Endothelial cell of umbilical vein (primary cell): ENCODE data around the gene GALNT9. TPM values are rescaled to one million over a fixed set of nuclear protein-coding genes. Genes with fewer than 3 reads are reported as not detected.

Experiments used
- BruUV-seq: library from RNA; stranded (reverse); fragments of 400-500 nt; replicated peaks from 2 replicates; lab custom pipeline; 2021; lab: Mats Ljungman, UMichigan
- CTCF ChIA-PET: fragments of 300-600, 350-600 bp; sonication (Branson Sonifier 250); formaldehyde crosslinking; loops from one replicate; lab custom pipeline; 2021; ENCODE audit warnings: antibody characterized with exemption, inconsistent platforms; lab: Charles Lee
- POLR2A ChIA-PET: fragments of 300-600, 350-600 bp; sonication (Branson Sonifier 250); formaldehyde crosslinking; loops from one replicate; lab custom pipeline; 2021; ENCODE audit warnings: antibody characterized with exemption, inconsistent platforms; lab: Charles Lee
- DNase-seq: peaks from one replicate; pipeline ENCODE4 v3.0.0-alpha.2; 2011; ENCODE audit warnings: low read depth, low spot score
- FAIRE-seq: peaks from 2 replicates; lab custom pipeline; 2011; peaks lifted over from hg19 to GRCh38; lab: Jason Lieb, UNC
- H2AFZ ChIP-seq: 2 replicates; pipeline ENCODE4 v1.6.0; 2012; ENCODE audit warnings: low read depth, low read length, control low read depth, inconsistent platforms
- H3K27ac ChIP-seq: 2 replicates; pipeline ENCODE4 v1.5.1; 2011; ENCODE audit warnings: low read depth, mild to moderate bottlenecking, control low read depth, low read length, moderate library complexity; ENCODE audit not compliant: insufficient read depth
- H3K27me3 ChIP-seq, 2 experiments: 2 replicates each; pipeline versions ENCODE4 v1.6.0 to v1.6.1; 2011; ENCODE audit warnings: low read length in 2 of 2, mixed read lengths in 1 of 2; ENCODE audit not compliant: control insufficient read depth in 2 of 2, insufficient read depth in 2 of 2
- H3K36me3 ChIP-seq, 2 experiments: 2 replicates in 1 of 2; 3 replicates in 1 of 2; pipeline ENCODE4 v1.5.1; 2011; ENCODE audit warnings: low read length in 2 of 2, mild to moderate bottlenecking in 1 of 2, moderate library complexity in 1 of 2; ENCODE audit not compliant: control insufficient read depth in 2 of 2, insufficient read depth in 2 of 2; ENCODE audit errors: extremely low read depth in 1 of 2
- H3K4me1 ChIP-seq: 3 replicates; pipeline ENCODE4 v1.5.1; 2011; ENCODE audit warnings: mild to moderate bottlenecking, low read length; ENCODE audit not compliant: control insufficient read depth, insufficient read depth; ENCODE audit errors: extremely low read depth
- H3K4me2 ChIP-seq: 2 replicates; pipeline ENCODE4 v1.6.1; 2011; ENCODE audit warnings: low read length, control low read depth, mixed read lengths; ENCODE audit not compliant: insufficient read depth
- H3K4me3 ChIP-seq, 3 experiments: fragments of 200-600 bp in 1 of 3; sonication (generic), shearing (Covaris generic) in 1 of 3; replicated peaks in 1 of 3; 2 replicates each; pipeline ENCODE4 v1.5.1; 2011 to 2016; ENCODE audit warnings: control low read depth in 3 of 3, low read length in 3 of 3, mild to moderate bottlenecking in 2 of 3, inconsistent platforms in 1 of 3, low read depth in 1 of 3, moderate library complexity in 1 of 3; ENCODE audit not compliant: insufficient read depth in 1 of 3
- H3K79me2 ChIP-seq: 2 replicates; pipeline ENCODE4 v1.6.0; 2012; ENCODE audit warnings: low read length, inconsistent platforms; ENCODE audit not compliant: control insufficient read depth, insufficient read depth
- H3K9ac ChIP-seq: replicated peaks from 2 replicates; pipeline ENCODE3; 2011; ENCODE audit warnings: low read length, control low read depth; ENCODE audit not compliant: insufficient read depth; ENCODE audit errors: extremely low read depth
- H3K9me1 ChIP-seq: replicated peaks from 3 replicates; pipeline ENCODE4 v1.6.0; 2011; ENCODE audit warnings: mild to moderate bottlenecking, low read length; ENCODE audit not compliant: control insufficient read depth, insufficient read depth; ENCODE audit errors: extremely low read depth
- H3K9me3 ChIP-seq: replicated peaks from 2 replicates; pipeline ENCODE4 v1.5.1; 2012; ENCODE audit warnings: low read length, inconsistent platforms; ENCODE audit not compliant: control insufficient read depth, insufficient read depth
- H4K20me1 ChIP-seq: replicated peaks from 2 replicates; pipeline ENCODE3; 2011; ENCODE audit warnings: mild to moderate bottlenecking, low read length; ENCODE audit not compliant: control insufficient read depth, insufficient read depth; ENCODE audit errors: extremely low read depth
- CTCF ChIP-seq, 2 donors: IDR thresholded peaks; 1 replicate in 1 of 2; 2 replicates in 1 of 2; pipeline ENCODE4 v1.5.1; 2011; ENCODE audit warnings: low read length in 2 of 2, mild to moderate bottlenecking in 2 of 2, moderate library complexity in 2 of 2, control low read depth in 1 of 2, inconsistent platforms in 1 of 2, low read depth in 1 of 2; ENCODE audit not compliant: insufficient read depth in 1 of 2; ENCODE audit errors: extremely low read depth in 1 of 2
- EZH2 ChIP-seq: IDR thresholded peaks from 2 replicates; pipeline ENCODE4 v1.6.1; 2012; ENCODE audit warnings: borderline replicate concordance, low read depth, mild to moderate bottlenecking, moderate library complexity, low read length, inconsistent platforms; ENCODE audit not compliant: severe bottlenecking
- FOS ChIP-seq: IDR thresholded peaks from 2 replicates; pipeline ENCODE4 v1.6.1; 2011; ENCODE audit warnings: mild to moderate bottlenecking, low read length, moderate library complexity, borderline replicate concordance; ENCODE audit not compliant: insufficient read depth
- GATA2 ChIP-seq: IDR thresholded peaks from 2 replicates; pipeline ENCODE4 v1.7.0; 2011; ENCODE audit warnings: low read depth, mild to moderate bottlenecking, moderate library complexity, mixed read lengths, low read length; ENCODE audit not compliant: insufficient read length, insufficient read depth
- JUN ChIP-seq: IDR thresholded peaks from 2 replicates; pipeline ENCODE4 v1.6.1; 2011; ENCODE audit warnings: borderline replicate concordance, low read depth; ENCODE audit not compliant: insufficient read length, insufficient read depth
- MAX ChIP-seq: IDR thresholded peaks from 2 replicates; pipeline ENCODE4 v1.6.1; 2011; ENCODE audit not compliant: insufficient read depth, insufficient read length
- MYC ChIP-seq: IDR thresholded peaks from one replicate; pipeline ENCODE4 v1.6.1; 2011; ENCODE audit warnings: mild to moderate bottlenecking, low read depth, low read length
- POLR2A ChIP-seq: IDR thresholded peaks from 2 replicates; pipeline ENCODE4 v1.6.1; 2012; ENCODE audit warnings: low read depth, mild to moderate bottlenecking, control low read depth, low read length
- POLR2AphosphoS5 ChIP-seq: IDR thresholded peaks from 2 replicates; pipeline ENCODE4 v1.6.1; 2012; ENCODE audit warnings: low read depth, mild to moderate bottlenecking, control low read depth, low read length, moderate library complexity; ENCODE audit not compliant: insufficient read depth
- dilution Hi-C: fragments of 300-500 bp; cut with MboI; formaldehyde crosslinking; loops from one replicate; pipeline ENCODE4 v1.15.0; 2019; ENCODE audit warnings: low sequenced_read_pairs; ENCODE audit not compliant: extremely low pct_ligation_motif_present
- intact Hi-C: fragments of 100-400 bp; cut with micrococcal nuclease; formaldehyde crosslinking; loops from one replicate; pipeline ENCODE4 v1.10.0; 2022
- polyA plus RNA-seq, 4 experiments: library from polyadenylated mRNA; depleted of rRNA in 3 of 4; stranded (reverse) in 3 of 4; unstranded in 1 of 4; fragments of >200 nt; gene quantifications; 2 replicates each; pipeline versions ENCODE4 v1.2.1 to v1.2.3, GENCODE V29; 2011 to 2012; ENCODE audit warnings: missing spikeins in 1 of 4
- total RNA-seq: library from RNA; stranded (reverse); gene quantifications from 2 replicates; pipeline ENCODE4 v1.2.3, GENCODE V29; 2021

Gene GALNT9
- total and polyA plus RNA-seq, 2 donors (not counting 3 experiments of a cell fraction or from before 2014, with no cell fraction given): 0.14 to 0.73 TPM

GRCh38 chr12:132329720-132330548, 545 bp upstream of the GALNT9 start:
- ChIA-PET CTCF (no interaction called here), POLR2A (no interaction called here)
- H4K20me1 ChIP-seq: no peaks in the 10 kb centered on the region
- no peaks in the 10 kb centered on the region for H3K36me3 ChIP-seq
- intact Hi-C loops: no loop called here
- no peak for TF ChIP-seq POLR2AphosphoS5
- no peak for TF ChIP-seq EZH2
- no peak for TF ChIP-seq JUN
- no peak for TF ChIP-seq FOS
- no peaks in the 10 kb centered on the region for H3K79me2 ChIP-seq
- FAIRE-seq (no peak), DNase-seq (no peak)
- no peaks in the 10 kb centered on the region for H3K4me1 ChIP-seq
- no peaks in the 10 kb centered on the region for H3K9me1 ChIP-seq
- no peak overlapping the region for H3K27ac ChIP-seq
- H3K4me2 ChIP-seq: no peak overlapping the region
- dilution Hi-C loops: no loop called here
- peaks cover 0 to 2% of the 10 kb centered on the region in 2 experiments for H3K27me3 ChIP-seq
- BruUV-seq: no TSS peak
- H3K9ac ChIP-seq: no peak overlapping the region
- H3K4me3 ChIP-seq: no peak overlapping the region
- no peak overlapping the region for H2AFZ ChIP-seq
- no peaks in the 10 kb centered on the region for H3K9me3 ChIP-seq

GRCh38 chr12:132328282-132329029, 933 bp downstream of the GALNT9 start:
- no peak overlapping the region for H3K4me2 ChIP-seq
- no peak overlapping the region for H2AFZ ChIP-seq
- intact Hi-C loops: no loop called here
- DNase-seq: no peak
- H3K79me2 ChIP-seq: no peaks in the 10 kb centered on the region
- CTCF ChIA-PET: interaction anchor here (0.8 to 1.4 kb wide), 6 partner anchors 8 to 286 kb away, joined by 3 to 4 read pairs (median 3); no protein-coding TSS in a partner anchor
- BruUV-seq: no TSS peak
- H3K4me3 ChIP-seq: no peak overlapping the region
- H3K9ac ChIP-seq: no peak overlapping the region
- TF ChIP-seq MYC (no peak), FOS (no peak), POLR2A (no peak), CTCF (IDR thresholded peaks at IDR 0.05; ENCODE audit: extremely low read depth in 1 of 2, insufficient read depth in 1 of 2, low read depth in 1 of 2, low read length in 2 of 2) (no peak), GATA2 (no peak), JUN (no peak), MAX (no peak), EZH2 (no peak), POLR2AphosphoS5 (no peak)
- no peak overlapping the region for H3K27ac ChIP-seq
- H4K20me1 ChIP-seq: no peaks in the 10 kb centered on the region
- H3K4me1 ChIP-seq: no peaks in the 10 kb centered on the region
- no peaks in the 10 kb centered on the region for H3K9me1 ChIP-seq
- H3K36me3 ChIP-seq: no peaks in the 10 kb centered on the region
- dilution Hi-C loops: no loop called here
- no peak for FAIRE-seq
- peaks cover 0 to 2% of the 10 kb centered on the region in 2 experiments for H3K27me3 ChIP-seq
- POLR2A ChIA-PET: no interaction called here
- no peaks in the 10 kb centered on the region for H3K9me3 ChIP-seq
